Lower leg skin (tissue), 4 donors: ENCODE measurements around the gene NPR2. TPM values are rescaled to one million over a fixed set of nuclear protein-coding genes. Genes with fewer than 3 reads are reported as not detected.

Source experiments
- DNase-seq, 2 donors: peaks; one replicate each; pipeline ENCODE4 v3.0.0-alpha.2; 2019; ENCODE audit warnings: low spot score in 2 of 2
- H3K4me3 ChIP-seq: fragments of 200-600 bp; sonication (generic); 2 replicates; pipeline ENCODE4 v1.5.1; 2017; ENCODE audit warnings: mild to moderate bottlenecking, low read depth; ENCODE audit not compliant: poor library complexity, severe bottlenecking
- CTCF ChIP-seq, 3 donors: fragments of 450-650 bp; IDR thresholded peaks; one replicate each; pipeline ENCODE4 v1.5.1; 2016; ENCODE audit warnings: antibody characterized with exemption in 3 of 3, mild to moderate bottlenecking in 3 of 3, moderate library complexity in 2 of 3
- POLR2A ChIP-seq, 2 donors: fragments of 450-650 bp; IDR thresholded peaks; one replicate each; pipeline ENCODE4 v1.6.1; 2016 to 2017; ENCODE audit warnings: antibody characterized with exemption in 2 of 2, mild to moderate bottlenecking in 1 of 2, moderate library complexity in 1 of 2
- WGBS, 2 donors: methylation state at CpG; one replicate each; pipeline ENCODE4 v1.1.5; 2018; 5-methylcytosine and 5-hydroxymethylcytosine counted together
- intact Hi-C: fragments of 100-400 bp; cut with DNase I; formaldehyde crosslinking; loops from one replicate; pipeline ENCODE4 v1.15.0; 2023; ENCODE audit warnings: low total_unique reads
- total RNA-seq, 4 donors: library from RNA; depleted of rRNA; stranded (reverse); fragments of >200 nt; gene quantifications; one replicate each; pipeline ENCODE4 v1.1.0, GENCODE V29; 2016

The NPR2 gene
- total RNA-seq, 4 donors from 2014 or later, result 12.2 to 20.4 (median 18.8) TPM

- whole genome bisulfite sequencing, 2 donors, result 66 to 68% methylated on average over 7 of the region's 7 CpGs
- intact Hi-C loops, result no loop called here
Measured at GRCh38 chr9:35774907-35775635, 16.3 kb upstream of the NPR2 start.

GRCh38 chr9:35776018-35776417, 15.4 kb upstream of the NPR2 start:
- 87 to 93% methylated on average over 4 of the region's 4 CpGs for WGBS, 2 donors
- no peak for DNase-seq
- TF ChIP-seq CTCF (IDR thresholded peaks at IDR 0.05), result no peak
- TF ChIP-seq POLR2A (IDR thresholded peaks at IDR 0.05), result no peak
- intact Hi-C loops, result no loop called here
- no peak overlapping the region for H3K4me3 ChIP-seq

More at GRCh38 chr9:35774907-35775635, 16.3 kb upstream of the NPR2 start:
- TF ChIP-seq POLR2A (IDR thresholded peaks at IDR 0.05) (no peak), CTCF (IDR thresholded peaks at IDR 0.05) (no peak)
- no peak overlapping the region for H3K4me3 ChIP-seq
- no peak for DNase-seq

DNA sequence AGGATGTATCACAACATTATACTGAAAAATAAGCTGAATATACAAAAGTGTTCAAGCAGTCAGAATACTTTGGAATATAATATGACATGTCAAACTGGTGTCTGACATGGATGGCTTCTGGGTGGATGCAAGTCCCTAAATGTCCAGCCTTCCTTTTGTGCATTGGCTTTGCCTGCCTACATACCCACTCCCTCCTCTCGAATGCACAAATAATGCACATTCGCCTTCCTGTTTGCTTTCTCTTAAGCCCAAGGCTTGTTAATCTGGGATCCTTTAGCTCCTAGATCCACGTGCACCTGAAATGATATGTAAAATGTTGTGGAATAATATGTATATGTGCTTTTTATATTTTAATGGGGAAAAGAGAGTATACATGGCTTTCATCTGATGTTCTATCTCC, 12.9 kb upstream of the NPR2 start:
- DNase-seq, result no peak
- WGBS, 2 donors, result 90 to 94% methylated on average over 3 of the region's 3 CpGs
- TF ChIP-seq POLR2A (IDR thresholded peaks at IDR 0.05) (no peak), CTCF (IDR thresholded peaks at IDR 0.05) (no peak)
- H3K4me3 ChIP-seq, result no peak overlapping the region
- intact Hi-C loops, result no loop called here

- intact Hi-C loops, result no loop called here
- 67 to 85% methylated on average over 2 of the region's 2 CpGs for WGBS, 2 donors
- no peak for DNase-seq
- TF ChIP-seq POLR2A (IDR thresholded peaks at IDR 0.05) (no peak), CTCF (IDR thresholded peaks at IDR 0.05) (no peak)
- H3K4me3 ChIP-seq, result no peak overlapping the region
Measured at GRCh38 chr9:35781066-35781465, 10.3 kb upstream of the NPR2 start.

DNA sequence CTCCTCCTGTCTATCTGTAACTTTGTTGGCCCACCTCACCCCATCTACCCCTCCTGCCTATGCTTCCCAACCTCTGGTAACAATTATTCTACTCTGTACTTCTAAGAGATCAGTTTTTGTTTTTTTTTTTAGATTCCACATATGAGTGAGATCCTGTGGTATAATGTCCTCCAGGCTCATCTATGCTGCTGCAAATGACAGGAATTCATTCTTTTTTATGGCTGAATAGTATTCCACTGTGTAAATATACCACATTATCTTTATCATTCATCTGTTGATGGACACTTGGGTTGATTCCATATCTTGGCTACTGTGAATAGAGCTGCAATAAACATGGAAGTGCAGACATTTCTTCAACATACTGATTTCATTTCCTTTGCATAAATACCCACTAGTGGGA, 8.0 kb upstream of the NPR2 start:
- no peak overlapping the region for H3K4me3 ChIP-seq
- DNase-seq, result no peak
- intact Hi-C loops, result no loop called here
- TF ChIP-seq CTCF (IDR thresholded peaks at IDR 0.05) (no peak), POLR2A (IDR thresholded peaks at IDR 0.05) (no peak)

DNA sequence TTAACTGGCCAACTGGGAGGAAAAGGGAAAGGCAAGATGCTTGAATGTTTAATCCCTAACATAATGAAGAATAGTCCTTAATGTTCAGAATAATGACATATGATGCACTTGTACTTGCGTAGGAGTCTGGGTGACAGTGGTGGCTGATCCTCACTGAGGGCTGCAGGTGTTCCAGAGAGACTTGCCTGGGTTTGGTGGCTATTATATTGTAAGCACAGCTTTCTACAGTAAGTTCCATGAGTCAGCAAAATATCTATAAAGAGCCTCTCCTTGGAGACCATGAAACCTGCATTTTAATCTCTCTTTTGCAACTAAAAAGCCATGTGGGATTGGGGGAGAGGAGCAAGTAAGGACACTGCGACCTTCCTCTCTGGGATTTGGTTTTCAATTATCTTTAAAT, 1.9 kb upstream of the NPR2 start:
- WGBS, 2 donors, result 88 to 93% methylated on average over 2 of the region's 2 CpGs
- no peak for DNase-seq
- no peak overlapping the region for H3K4me3 ChIP-seq
- no peak for TF ChIP-seq POLR2A (IDR thresholded peaks at IDR 0.05)
- no peak for TF ChIP-seq CTCF (IDR thresholded peaks at IDR 0.05)
- intact Hi-C loops, result no loop called here
